ENCODE results near the gene HAUS6.

Gene HAUS6

DNA sequence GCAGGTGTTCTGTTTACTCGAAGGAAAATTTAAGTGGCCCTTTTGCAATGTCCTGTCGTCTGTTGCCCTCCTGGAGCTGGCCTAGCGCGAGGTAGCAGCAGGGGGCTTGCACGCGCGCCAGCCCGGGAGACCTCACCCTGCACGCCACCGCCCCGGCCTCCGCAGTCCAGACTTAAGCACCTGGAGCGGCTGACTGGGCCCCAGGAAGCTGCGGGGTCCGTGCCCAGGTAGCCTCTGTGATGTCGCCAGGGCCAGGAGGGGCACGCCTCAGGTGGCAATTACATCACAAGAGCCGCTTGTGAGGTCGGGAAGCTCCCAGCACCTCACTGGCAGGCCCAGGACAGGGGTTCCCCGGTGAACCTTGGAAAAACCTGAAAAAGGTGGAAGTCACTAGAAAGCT lies 69.7 kb downstream of the HAUS6 start, which contains the start of gene SAXO1:
Gene SAXO1 (minus strand): TSS at position 195 of the 400 bp plus-strand sequence. CDS start 301 bp downstream, outside the sequence.
- TF ChIP-seq CTCF (IDR thresholded peaks at IDR 0.05; ENCODE audit: poor library complexity, severe bottlenecking) = no peak
- Histone ChIP-seq H3K36me3 (ENCODE audit: low read depth) (no peaks in the 10 kb centered on the region), H3K4me1 (ENCODE audit: insufficient read depth, poor library complexity, severe bottlenecking) (no peaks in the 10 kb centered on the region), H3K4me3 (ENCODE audit: severe bottlenecking) (no peak within 1 kb of the TSS), H3K27ac (ENCODE audit: poor library complexity, severe bottlenecking) (no peak within 1 kb of the TSS), H3K27me3 (ENCODE audit: insufficient read depth, poor library complexity, severe bottlenecking) (no peaks in the 10 kb centered on the region), H3K9me3 (ENCODE audit: severe bottlenecking) (no peaks in the 10 kb centered on the region)
- DNase-seq (ENCODE audit: low spot score) (no peak), ATAC-seq (ENCODE audit: low read depth) (no peak)

- Histone ChIP-seq H3K9me3 (ENCODE audit: severe bottlenecking) (no peaks in the 10 kb centered on the region), H3K4me1 (ENCODE audit: insufficient read depth, poor library complexity, severe bottlenecking) (no peaks in the 10 kb centered on the region)
- no peak for DNase-seq (ENCODE audit: low spot score)
Measured at GRCh38 chr9:19032406-19032805, 70.3 kb downstream of the HAUS6 start.

GRCh38 chr9:19030899-19031298 lies 71.8 kb downstream of the HAUS6 start:
- Histone ChIP-seq H3K4me3 (ENCODE audit: severe bottlenecking) (no peak overlapping the region), H3K9me3 (ENCODE audit: severe bottlenecking) (no peaks in the 10 kb centered on the region), H3K27ac (ENCODE audit: poor library complexity, severe bottlenecking) (no peak overlapping the region), H3K27me3 (ENCODE audit: insufficient read depth, poor library complexity, severe bottlenecking) (no peaks in the 10 kb centered on the region), H3K4me1 (ENCODE audit: insufficient read depth, poor library complexity, severe bottlenecking) (no peaks in the 10 kb centered on the region), H3K36me3 (ENCODE audit: low read depth) (no peaks in the 10 kb centered on the region)
- TF ChIP-seq CTCF (IDR thresholded peaks at IDR 0.05; ENCODE audit: poor library complexity, severe bottlenecking) = no peak
- ATAC-seq (ENCODE audit: low read depth) = peak; percentile 36; the same call in 1 of the 3 replicates
- DNase-seq (ENCODE audit: low spot score) = no peak

More at GRCh38 chr9:19032406-19032805, 70.3 kb downstream of the HAUS6 start:
- Histone ChIP-seq H3K27ac (ENCODE audit: poor library complexity, severe bottlenecking) (no peak overlapping the region), H3K4me3 (ENCODE audit: severe bottlenecking) (no peak overlapping the region), H3K27me3 (ENCODE audit: insufficient read depth, poor library complexity, severe bottlenecking) (no peaks in the 10 kb centered on the region), H3K36me3 (ENCODE audit: low read depth) (no peaks in the 10 kb centered on the region)
- no peak for ATAC-seq (ENCODE audit: low read depth)
- no peak for TF ChIP-seq CTCF (IDR thresholded peaks at IDR 0.05; ENCODE audit: poor library complexity, severe bottlenecking)

DNA sequence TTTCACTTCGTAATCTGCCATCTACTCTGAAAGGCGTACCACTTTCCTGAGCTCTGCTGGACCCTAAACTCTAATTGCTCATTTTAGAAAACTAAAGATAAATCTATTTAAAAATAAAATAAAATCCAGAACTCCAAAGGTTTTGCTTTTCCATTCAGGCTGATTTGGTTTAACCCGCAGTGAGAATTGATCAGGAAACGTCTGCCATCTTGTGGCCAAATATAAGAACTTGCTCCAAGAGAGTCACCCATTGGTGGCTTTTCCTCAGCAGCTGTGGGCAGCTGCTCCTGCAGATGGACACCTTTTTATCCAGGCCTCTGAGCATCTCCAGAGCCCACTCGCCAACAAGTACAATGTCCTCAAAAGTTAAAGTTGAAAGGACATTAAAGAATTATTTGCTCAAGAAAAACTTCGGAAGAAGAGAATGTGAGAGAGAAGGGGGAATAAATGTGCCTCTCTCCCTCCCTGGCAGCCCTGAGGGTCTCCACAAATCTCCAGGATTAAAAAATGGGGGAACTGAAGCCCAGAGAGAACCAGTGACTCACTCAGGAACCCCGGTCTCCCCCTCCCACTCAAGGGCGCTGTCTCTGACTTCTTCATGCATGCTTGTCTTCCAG lies 73.8 kb downstream of the HAUS6 start:
- Histone ChIP-seq H3K36me3 (ENCODE audit: low read depth) (no peaks in the 10 kb centered on the region), H3K9me3 (ENCODE audit: severe bottlenecking) (no peaks in the 10 kb centered on the region), H3K4me3 (ENCODE audit: severe bottlenecking) (no peak overlapping the region), H3K27ac (ENCODE audit: poor library complexity, severe bottlenecking) (no peak overlapping the region), H3K27me3 (ENCODE audit: insufficient read depth, poor library complexity, severe bottlenecking) (no peaks in the 10 kb centered on the region), H3K4me1 (ENCODE audit: insufficient read depth, poor library complexity, severe bottlenecking) (no peaks in the 10 kb centered on the region)
- no peak for DNase-seq (ENCODE audit: low spot score)
- ATAC-seq (ENCODE audit: low read depth) = peak; percentile 71; the same call in 2 of the 3 replicates
- TF ChIP-seq CTCF (IDR thresholded peaks at IDR 0.05; ENCODE audit: poor library complexity, severe bottlenecking) = peak; percentile 86

DNA sequence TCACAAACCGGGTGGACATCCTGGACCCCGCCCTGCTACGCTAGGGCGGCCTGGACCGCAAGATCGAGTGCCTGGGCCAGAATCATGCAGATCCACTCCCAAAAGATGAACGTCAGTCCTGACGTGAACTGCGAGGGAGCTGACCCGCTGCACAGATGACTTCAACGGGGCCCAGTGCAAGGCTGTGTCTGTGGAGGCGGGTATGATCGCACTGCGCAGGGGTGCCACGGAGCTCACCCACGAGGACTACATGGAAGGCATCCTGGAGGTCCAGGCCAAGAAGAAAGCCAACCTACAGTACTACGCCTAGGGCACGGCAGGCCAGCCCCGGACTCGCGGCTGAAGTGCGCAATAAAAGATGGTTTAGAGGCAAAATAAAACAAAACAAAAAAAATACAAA lies 74.9 kb downstream of the HAUS6 start:
- DNase-seq (ENCODE audit: low spot score) = no peak
- Histone ChIP-seq H3K4me3 (ENCODE audit: severe bottlenecking) (no peak overlapping the region), H3K27ac (ENCODE audit: poor library complexity, severe bottlenecking) (no peak overlapping the region), H3K9me3 (ENCODE audit: severe bottlenecking) (no peaks in the 10 kb centered on the region), H3K4me1 (ENCODE audit: insufficient read depth, poor library complexity, severe bottlenecking) (no peaks in the 10 kb centered on the region), H3K27me3 (ENCODE audit: insufficient read depth, poor library complexity, severe bottlenecking) (no peaks in the 10 kb centered on the region), H3K36me3 (ENCODE audit: low read depth) (no peaks in the 10 kb centered on the region)
- no peak for ATAC-seq (ENCODE audit: low read depth)
- no peak for TF ChIP-seq CTCF (IDR thresholded peaks at IDR 0.05; ENCODE audit: poor library complexity, severe bottlenecking)

Measured in RWPE2 (cell line).